Measurements from ENCODE around the gene SF3B2. TPM values are rescaled to one million over a fixed set of nuclear protein-coding genes. Genes with fewer than 3 reads are reported as not detected.
"Not testable (repeated sequence)": the region's sequence is repeated elsewhere in the genome, so short reads cannot be mapped to it uniquely, and the experiment has no call there.

Gene SF3B2
- total and polyA plus RNA-seq, 2 donors (not counting 3 experiments of a cell fraction or from before 2014, with no cell fraction given) = 99.4 to 196 TPM

DNA sequence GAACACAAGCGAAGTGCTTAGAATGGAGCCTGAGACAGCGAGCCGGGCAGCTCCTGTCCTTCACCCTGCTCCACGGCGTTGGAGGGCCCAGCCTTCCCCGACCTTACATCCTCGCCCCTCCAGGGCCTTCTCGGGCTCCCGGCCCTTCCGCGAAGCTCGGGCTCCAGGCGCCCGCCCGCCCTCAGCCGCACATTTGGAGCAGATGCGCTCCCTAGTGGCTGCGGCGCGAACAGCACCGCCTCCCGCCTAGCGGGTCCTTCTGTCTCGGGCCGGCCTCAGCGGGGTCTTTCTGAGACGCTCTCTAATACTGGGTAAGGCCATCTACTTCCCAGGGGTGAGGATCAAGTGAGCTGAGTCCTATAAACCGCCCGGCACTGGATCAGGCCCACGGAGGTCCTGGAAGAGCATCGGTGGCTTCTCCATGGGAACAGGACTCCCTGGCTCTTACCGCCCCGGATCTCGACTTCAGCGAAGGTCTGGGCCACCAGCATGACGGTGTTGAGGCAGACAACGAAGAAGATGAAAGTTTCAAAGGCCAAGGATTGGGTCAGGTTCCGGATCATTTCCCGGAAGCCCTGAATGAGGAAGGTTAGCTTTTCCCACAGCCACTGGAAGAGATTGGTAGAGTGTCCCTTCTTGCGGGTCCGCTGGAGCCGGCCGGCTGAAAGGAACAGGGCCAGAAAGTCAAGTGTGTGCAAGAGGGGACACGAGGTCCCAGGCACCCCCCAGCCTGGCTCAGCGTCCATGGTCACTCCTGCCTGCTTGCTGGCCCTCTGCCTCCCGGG lies 29.6 kb upstream of the SF3B2 start:
- ChIA-PET POLR2A (interaction anchor here (1.1 kb wide), 1 partner anchor 20 kb away, joined by 5 read pairs; the partner anchor contains the start of genes BANF1 and EIF1AD), CTCF (interaction anchor here (0.6 to 2.4 kb wide), 28 partner anchors 9 to 385 kb away, joined by 3 to 37 read pairs (median 6); partner anchors contain the start of genes BANF1, CCDC85B, CST6 and EIF1AD)
- intact Hi-C loops (cut with micrococcal nuclease) (loop anchor here (1.0 kb wide), 2 partner anchors 23 to 33 kb away; no protein-coding TSS in a partner anchor), dilution Hi-C loops (cut with MboI; ENCODE audit: extremely low pct_ligation_motif_present, low sequenced_read_pairs) (no loop called here)
- Histone ChIP-seq H3K4me3 (replicated peaks in 1 of 3; ENCODE audit: insufficient read depth in 1 of 3, low read depth in 1 of 3, low read length in 3 of 3) (no peak overlapping the region), H3K27me3 (ENCODE audit: control insufficient read depth in 2 of 2, insufficient read depth in 2 of 2, low read length in 2 of 2) (no peaks in the 10 kb centered on the region), H3K4me1 (ENCODE audit: control insufficient read depth, extremely low read depth, insufficient read depth, low read length) (peaks cover 17% of the 10 kb centered on the region), H3K27ac (ENCODE audit: insufficient read depth, low read depth, low read length) (no peak overlapping the region), H4K20me1 (replicated peaks; ENCODE audit: control insufficient read depth, extremely low read depth, insufficient read depth, low read length) (no peaks in the 10 kb centered on the region), H3K36me3 (ENCODE audit: control insufficient read depth in 2 of 2, extremely low read depth in 1 of 2, insufficient read depth in 2 of 2, low read length in 2 of 2) (no peaks in the 10 kb centered on the region), H3K9me1 (replicated peaks; ENCODE audit: control insufficient read depth, extremely low read depth, insufficient read depth, low read length) (no peaks in the 10 kb centered on the region), H3K79me2 (ENCODE audit: control insufficient read depth, insufficient read depth, low read length) (no peaks in the 10 kb centered on the region), H3K9me3 (replicated peaks; ENCODE audit: control insufficient read depth, insufficient read depth, low read length) (no peaks in the 10 kb centered on the region), H3K9ac (replicated peaks; ENCODE audit: extremely low read depth, insufficient read depth, low read length) (no peak overlapping the region), H3K4me2 (ENCODE audit: insufficient read depth, low read length) (peak overlapping the region; percentile 4), H2AFZ (ENCODE audit: low read depth, low read length) (peak overlapping the region; percentile 49)
- DNase-seq (ENCODE audit: low read depth, low spot score) (peak; percentile 67), FAIRE-seq (peak; percentile 85)
- no TSS peak for BruUV-seq (replicated peaks)
- TF ChIP-seq EZH2 (IDR thresholded peaks at IDR 0.05; ENCODE audit: borderline replicate concordance, low read depth, low read length, severe bottlenecking) (no peak), MYC (IDR thresholded peaks at IDR 0.05; ENCODE audit: low read depth, low read length) (no peak), CTCF (IDR thresholded peaks at IDR 0.05; ENCODE audit: extremely low read depth in 1 of 2, insufficient read depth in 1 of 2, low read depth in 1 of 2, low read length in 2 of 2) (peak; percentile 97 to 98), POLR2A (IDR thresholded peaks at IDR 0.05; ENCODE audit: low read depth, low read length) (no peak), JUN (IDR thresholded peaks at IDR 0.05; ENCODE audit: borderline replicate concordance, insufficient read depth, insufficient read length, low read depth) (no peak), GATA2 (IDR thresholded peaks at IDR 0.05; ENCODE audit: insufficient read depth, insufficient read length, low read depth, low read length) (no peak), FOS (IDR thresholded peaks at IDR 0.05; ENCODE audit: borderline replicate concordance, insufficient read depth, low read length) (no peak), POLR2AphosphoS5 (IDR thresholded peaks at IDR 0.05; ENCODE audit: insufficient read depth, low read depth, low read length) (peak; percentile 59)
- TF ChIP-seq, protein P1, sequence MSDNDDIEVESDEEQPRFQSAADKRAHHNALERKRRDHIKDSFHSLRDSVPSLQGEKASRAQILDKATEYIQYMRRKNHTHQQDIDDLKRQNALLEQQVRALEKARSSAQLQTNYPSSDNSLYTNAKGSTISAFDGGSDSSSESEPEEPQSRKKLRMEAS (IDR thresholded peaks at IDR 0.05; ENCODE audit: insufficient read depth, insufficient read length) = no peak

DNA sequence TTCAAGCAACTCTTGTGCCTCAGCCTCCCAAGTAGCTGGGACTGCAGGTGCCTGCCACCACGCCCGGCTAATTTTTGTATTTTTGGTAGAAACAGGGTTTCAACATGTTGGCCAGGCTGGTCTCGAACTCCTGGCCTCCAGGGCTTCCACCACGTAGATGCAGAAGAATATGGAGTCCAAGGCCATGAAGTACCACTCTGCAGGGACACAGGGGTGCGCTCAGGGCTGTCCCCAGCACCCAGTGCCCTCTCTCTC lies 29.1 kb upstream of the SF3B2 start:
- H3K36me3 ChIP-seq (ENCODE audit: control insufficient read depth in 2 of 2, extremely low read depth in 1 of 2, insufficient read depth in 2 of 2, low read length in 2 of 2); H3K4me2 ChIP-seq (ENCODE audit: insufficient read depth, low read length); H2AFZ ChIP-seq (ENCODE audit: low read depth, low read length); H3K9me1 ChIP-seq (replicated peaks; ENCODE audit: control insufficient read depth, extremely low read depth, insufficient read depth, low read length); H3K9me3 ChIP-seq (replicated peaks; ENCODE audit: control insufficient read depth, insufficient read depth, low read length); H3K79me2 ChIP-seq (ENCODE audit: control insufficient read depth, insufficient read depth, low read length); H3K9ac ChIP-seq (replicated peaks; ENCODE audit: extremely low read depth, insufficient read depth, low read length); H3K27me3 ChIP-seq (ENCODE audit: control insufficient read depth in 2 of 2, insufficient read depth in 2 of 2, low read length in 2 of 2); H4K20me1 ChIP-seq (replicated peaks; ENCODE audit: control insufficient read depth, extremely low read depth, insufficient read depth, low read length); POLR2A ChIA-PET; H3K4me3 ChIP-seq (replicated peaks in 1 of 3; ENCODE audit: insufficient read depth in 1 of 3, low read depth in 1 of 3, low read length in 3 of 3); DNase-seq (ENCODE audit: low read depth, low spot score); FAIRE-seq; H3K27ac ChIP-seq (ENCODE audit: insufficient read depth, low read depth, low read length); intact Hi-C loops (cut with micrococcal nuclease); dilution Hi-C loops (cut with MboI; ENCODE audit: extremely low pct_ligation_motif_present, low sequenced_read_pairs); BruUV-seq (replicated peaks): not testable (repeated sequence)
- peaks cover 17% of the 10 kb centered on the region for H3K4me1 ChIP-seq (ENCODE audit: control insufficient read depth, extremely low read depth, insufficient read depth, low read length)
- CTCF ChIA-PET = interaction anchor here (1.2 to 2.4 kb wide), 10 partner anchors 15 to 139 kb away, joined by 3 to 37 read pairs (median 14); partner anchors contain the start of genes BANF1, CCDC85B, EIF1AD and FIBP

Data from endothelial cell of umbilical vein (primary cell).